Measurements from ENCODE around the gene TIAM1. TPM values are rescaled to one million over a fixed set of nuclear protein-coding genes. Genes with fewer than 3 reads are reported as not detected.

Gene TIAM1, protein sequence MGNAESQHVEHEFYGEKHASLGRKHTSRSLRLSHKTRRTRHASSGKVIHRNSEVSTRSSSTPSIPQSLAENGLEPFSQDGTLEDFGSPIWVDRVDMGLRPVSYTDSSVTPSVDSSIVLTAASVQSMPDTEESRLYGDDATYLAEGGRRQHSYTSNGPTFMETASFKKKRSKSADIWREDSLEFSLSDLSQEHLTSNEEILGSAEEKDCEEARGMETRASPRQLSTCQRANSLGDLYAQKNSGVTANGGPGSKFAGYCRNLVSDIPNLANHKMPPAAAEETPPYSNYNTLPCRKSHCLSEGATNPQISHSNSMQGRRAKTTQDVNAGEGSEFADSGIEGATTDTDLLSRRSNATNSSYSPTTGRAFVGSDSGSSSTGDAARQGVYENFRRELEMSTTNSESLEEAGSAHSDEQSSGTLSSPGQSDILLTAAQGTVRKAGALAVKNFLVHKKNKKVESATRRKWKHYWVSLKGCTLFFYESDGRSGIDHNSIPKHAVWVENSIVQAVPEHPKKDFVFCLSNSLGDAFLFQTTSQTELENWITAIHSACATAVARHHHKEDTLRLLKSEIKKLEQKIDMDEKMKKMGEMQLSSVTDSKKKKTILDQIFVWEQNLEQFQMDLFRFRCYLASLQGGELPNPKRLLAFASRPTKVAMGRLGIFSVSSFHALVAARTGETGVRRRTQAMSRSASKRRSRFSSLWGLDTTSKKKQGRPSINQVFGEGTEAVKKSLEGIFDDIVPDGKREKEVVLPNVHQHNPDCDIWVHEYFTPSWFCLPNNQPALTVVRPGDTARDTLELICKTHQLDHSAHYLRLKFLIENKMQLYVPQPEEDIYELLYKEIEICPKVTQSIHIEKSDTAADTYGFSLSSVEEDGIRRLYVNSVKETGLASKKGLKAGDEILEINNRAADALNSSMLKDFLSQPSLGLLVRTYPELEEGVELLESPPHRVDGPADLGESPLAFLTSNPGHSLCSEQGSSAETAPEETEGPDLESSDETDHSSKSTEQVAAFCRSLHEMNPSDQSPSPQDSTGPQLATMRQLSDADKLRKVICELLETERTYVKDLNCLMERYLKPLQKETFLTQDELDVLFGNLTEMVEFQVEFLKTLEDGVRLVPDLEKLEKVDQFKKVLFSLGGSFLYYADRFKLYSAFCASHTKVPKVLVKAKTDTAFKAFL (N-terminal part only)
- 2.6 and 6.0 TPM in 2 replicates for total RNA-seq

DNA sequence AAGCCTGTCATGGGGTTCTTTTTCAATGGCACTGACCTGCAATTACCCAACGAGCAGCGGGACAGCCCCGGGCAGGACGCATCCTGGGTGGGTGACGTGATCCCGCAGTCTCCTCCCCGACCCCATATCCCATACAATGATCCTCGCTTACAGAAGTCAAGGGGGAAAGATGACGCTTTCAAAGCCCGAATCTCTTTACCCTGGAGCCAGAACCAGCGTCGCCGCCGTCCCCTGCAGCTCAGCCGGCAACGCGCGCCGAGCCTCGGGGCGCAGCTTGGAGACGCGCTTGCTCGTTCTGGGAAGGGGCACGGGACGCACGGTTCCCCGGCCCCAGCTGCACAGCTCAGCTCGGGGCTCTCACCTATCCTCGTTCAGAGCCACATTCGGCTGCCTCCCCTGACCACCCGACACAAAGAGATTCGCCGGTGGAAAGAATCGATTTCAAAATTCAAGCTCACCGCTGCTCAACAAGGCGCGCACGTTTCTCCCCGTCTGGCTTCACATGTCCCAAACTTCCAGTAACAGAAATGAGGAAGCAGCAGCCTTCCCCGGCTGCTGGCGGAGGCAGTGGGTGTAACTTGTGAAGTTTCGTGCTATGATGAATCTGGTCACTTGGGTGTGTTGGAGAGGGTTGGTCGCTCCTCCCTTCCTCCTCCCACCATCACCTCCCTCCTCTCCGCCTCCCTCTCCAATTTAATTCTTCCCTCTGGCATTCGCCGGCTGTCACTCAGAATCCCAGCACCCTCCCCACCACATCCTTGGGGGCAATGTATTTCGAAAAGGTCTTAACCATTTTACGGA lies at the start of gene TIAM1:
Gene TIAM1, minus strand, starts transcription at position 582 of the 801 bp plus-strand sequence. CDS start 77,289 bp downstream, outside the sequence.

